GM12878 (cell line): Measurements from ENCODE around the gene TANC1. TPM values are rescaled to one million over a fixed set of nuclear protein-coding genes. Genes with fewer than 3 reads are reported as not detected.

Experiments
- ATAC-seq: fragments of 200-7000 bp; cut with Tn5 transposase; 3 replicates; pipeline ENCODE4 v1.9.1; 2020; ENCODE audit warnings: mild to moderate bottlenecking, moderate library complexity
- BruUV-seq: library from RNA; stranded (reverse); fragments of 400-500 nt; replicated peaks from 2 replicates; lab custom pipeline; 2021; lab: Mats Ljungman, UMichigan
- CTCF ChIA-PET: fragments of 300-600 bp; sonication (Branson Sonifier 250); formaldehyde crosslinking; extraction: SDS; loops from one replicate; lab custom pipeline; 2021; ENCODE audit warnings: inconsistent platforms; lab: Yijun Ruan, JAX
- POLR2A ChIA-PET: fragments of 350-600 bp; formaldehyde crosslinking; extraction: SDS; loops from one replicate; lab custom pipeline; 2021; ENCODE audit warnings: inconsistent platforms; lab: Charles Lee
- RAD21 ChIA-PET: fragments of 300-600 bp; sonication (Branson Sonifier 250); formaldehyde crosslinking; loops from one replicate; lab custom pipeline; 2023; ENCODE audit warnings: antibody characterized with exemption; ENCODE audit not compliant: unreplicated experiment; lab: Charles Lee
- SMC1A ChIA-PET: fragments of 300-600 bp; sonication (Branson Sonifier 250); formaldehyde crosslinking; loops from one replicate; lab custom pipeline; 2023; ENCODE audit not compliant: unreplicated experiment, uncharacterized antibody; lab: Charles Lee
- DNase-seq: peaks from one replicate; pipeline ENCODE4 v3.0.0-alpha.2; 2011; ENCODE audit warnings: low read depth, low spot score
- FAIRE-seq: peaks from 3 replicates; lab custom pipeline; 2011; peaks lifted over from hg19 to GRCh38; lab: Jason Lieb, UNC
- H2AFZ ChIP-seq: 2 replicates; pipeline ENCODE4 v1.6.0; 2011; ENCODE audit warnings: low read depth, low read length, control low read depth; ENCODE audit not compliant: control insufficient read depth
- H3K27ac ChIP-seq: 2 replicates; pipeline ENCODE4 v1.5.1; 2011; ENCODE audit warnings: control low read depth; ENCODE audit not compliant: control insufficient read depth, insufficient read depth
- H3K27me3 ChIP-seq, 2 experiments: replicated peaks in 1 of 2; 2 replicates each; pipeline versions ENCODE4 v1.6.0 to v1.6.1; 2011; ENCODE audit warnings: low read length in 1 of 2; ENCODE audit not compliant: control insufficient read depth in 2 of 2, insufficient read depth in 2 of 2
- H3K36me3 ChIP-seq, 2 experiments: 2 replicates each; pipeline ENCODE4 v1.5.1; 2011; ENCODE audit warnings: low read length in 1 of 2; ENCODE audit not compliant: control insufficient read depth in 2 of 2, insufficient read depth in 2 of 2
- H3K4me1 ChIP-seq: 2 replicates; pipeline ENCODE4 v1.6.1; 2011; ENCODE audit warnings: mild to moderate bottlenecking, low read length, moderate library complexity, mixed read lengths; ENCODE audit not compliant: control insufficient read depth, insufficient read depth
- H3K4me2 ChIP-seq: 2 replicates; pipeline ENCODE4 v1.6.0; 2011; ENCODE audit warnings: control low read depth; ENCODE audit not compliant: control insufficient read depth, insufficient read depth
- H3K4me3 ChIP-seq: fragments of 200-600 bp; sonication (generic); 2 replicates; pipeline ENCODE4 v1.5.1; 2016
- H3K79me2 ChIP-seq: 2 replicates; pipeline ENCODE4 v1.6.0; 2011; ENCODE audit warnings: low read length; ENCODE audit not compliant: control insufficient read depth, insufficient read depth
- H3K9ac ChIP-seq: 2 replicates; pipeline ENCODE4 v1.8.0; 2011; ENCODE audit warnings: low read length, control low read depth, mixed read lengths; ENCODE audit not compliant: control insufficient read depth, insufficient read depth
- H3K9me3 ChIP-seq: replicated peaks from 3 replicates; pipeline ENCODE4 v1.5.1; 2011; ENCODE audit warnings: mild to moderate bottlenecking, low read length; ENCODE audit not compliant: control insufficient read depth, insufficient read depth
- H4K20me1 ChIP-seq: 2 replicates; pipeline ENCODE4 v1.6.0; 2011; ENCODE audit not compliant: control insufficient read depth, insufficient read depth
- DPF2 ChIP-seq: fragments of 450-650 bp; IDR thresholded peaks from 2 replicates; pipeline ENCODE4 v1.6.1; 2017; ENCODE audit warnings: mild to moderate bottlenecking
- GATAD2B ChIP-seq: fragments of 450-650 bp; conservative IDR thresholded peaks from 2 replicates; pipeline ENCODE4 v1.6.1; 2017; ENCODE audit warnings: low read depth, mild to moderate bottlenecking, moderate library complexity
- PAX5 ChIP-seq: IDR thresholded peaks from 2 replicates; pipeline ENCODE4 v1.6.1; 2011; ENCODE audit warnings: low read depth, low read length, borderline replicate concordance
- RAD51 ChIP-seq: fragments of 450-650 bp; IDR thresholded peaks from 2 replicates; pipeline ENCODE4 v1.6.1; 2016; ENCODE audit warnings: moderate library complexity, mild to moderate bottlenecking, inconsistent platforms
- RFX5 ChIP-seq: IDR thresholded peaks from 2 replicates; pipeline ENCODE4 v1.6.1; 2011; ENCODE audit warnings: low read depth, low read length, improper control_type of control experiment
- SMAD1 ChIP-seq: fragments of 450-650 bp; IDR thresholded peaks from 2 replicates; pipeline ENCODE4 v1.6.1; 2018; ENCODE audit warnings: mild to moderate bottlenecking, low read depth; ENCODE audit not compliant: partially characterized antibody
- SP1 ChIP-seq: IDR thresholded peaks from one replicate; pipeline ENCODE4 v1.6.1; 2011; ENCODE audit warnings: low read depth, low read length
- STAT1 ChIP-seq: fragments of 450-650 bp; conservative IDR thresholded peaks from 2 replicates; pipeline ENCODE4 v1.6.1; 2014; ENCODE audit warnings: antibody characterized with exemption, mild to moderate bottlenecking
- TBL1XR1 ChIP-seq: IDR thresholded peaks from 2 replicates; pipeline ENCODE4 v1.6.1; 2012; ENCODE audit warnings: low read depth, low read length, improper control_type of control experiment
- WGBS: methylation state at CpG from one replicate; pipeline ENCODE4 v1.1.6; 2016; ENCODE audit warnings: low lambda C conversion rate; ENCODE audit not compliant: insufficient replicate concordance, insufficient coverage; ENCODE audit errors: missing lambda C conversion rate; 5-methylcytosine and 5-hydroxymethylcytosine counted together
- in situ Hi-C: fragments of 300-500 bp; cut with MboI; formaldehyde crosslinking; loops from 9 replicates; pipeline ENCODE4 v1.14.3; 2018; ENCODE audit warnings: mixed read lengths
- intact Hi-C: fragments of 100-400 bp; cut with micrococcal nuclease; formaldehyde crosslinking; loops from one replicate; pipeline ENCODE4 v1.14.2; 2022; ENCODE audit not compliant: unreplicated experiment
- polyA plus RNA-seq, 11 experiments: library from polyadenylated mRNA; depleted of rRNA in 4 of 11; unstranded in 6 of 11; stranded (reverse) in 5 of 11; fragments of >200 nt; fragmentation: Nextera tagmentation in 4 of 11; fragmentation: Illumina TruSeq in 1 of 11; extraction: Ambion mirVana in 4 of 11; extraction: Trizol in 1 of 11; gene quantifications; 1 replicate in 1 of 11; 2 replicates in 10 of 11; pipeline versions ENCODE4 v1.2.1 to v1.2.3, GENCODE V29; 2011 to 2016; ENCODE audit warnings: inconsistent platforms in 2 of 11, missing spikeins in 2 of 11, low read depth in 1 of 11
- total RNA-seq, 4 experiments: library from RNA; depleted of rRNA in 3 of 4; stranded (reverse); fragments of >200 nt in 3 of 4; fragmentation: Illumina TruSeq in 1 of 4; extraction: Trizol in 1 of 4; gene quantifications; 2 replicates each; pipeline versions ENCODE4 v1.2.1 to v1.2.3, GENCODE V29; 2013 to 2021
- TF ChIP-seq, protein P1 (sequence below): fragments of 450-650 bp; IDR thresholded peaks from 2 replicates; pipeline ENCODE4 v1.6.1; 2017; ENCODE audit warnings: low read depth, mild to moderate bottlenecking, moderate library complexity
- TF ChIP-seq, protein P2 (sequence below): IDR thresholded peaks from 2 replicates; pipeline ENCODE4 v1.6.1; 2011; ENCODE audit warnings: low read depth, low read length, improper control_type of control experiment, borderline replicate concordance
- TF ChIP-seq, protein P3 (sequence below): IDR thresholded peaks from 2 replicates; pipeline ENCODE4 v1.6.1; 2012; ENCODE audit warnings: low read depth, low read length, improper control_type of control experiment
- TF ChIP-seq, protein P4 (sequence below): fragments of 450-650 bp; IDR thresholded peaks from 2 replicates; pipeline ENCODE4 v1.6.1; 2018; ENCODE audit warnings: borderline replicate concordance, mild to moderate bottlenecking; ENCODE audit not compliant: partially characterized antibody
- TF ChIP-seq, protein P5 (sequence below): fragments of 450-650 bp; formaldehyde crosslinking; IDR thresholded peaks from 2 replicates; pipeline ENCODE4 v1.4.0; 2020; ENCODE audit warnings: mild to moderate bottlenecking, moderate library complexity

Gene TANC1
- total and polyA plus RNA-seq, 10 of the 15 experiments (the other 5 are each of a cell fraction or from before 2014, with no cell fraction given), result 0.05 to 5.0 (median 0.34) TPM

DNA sequence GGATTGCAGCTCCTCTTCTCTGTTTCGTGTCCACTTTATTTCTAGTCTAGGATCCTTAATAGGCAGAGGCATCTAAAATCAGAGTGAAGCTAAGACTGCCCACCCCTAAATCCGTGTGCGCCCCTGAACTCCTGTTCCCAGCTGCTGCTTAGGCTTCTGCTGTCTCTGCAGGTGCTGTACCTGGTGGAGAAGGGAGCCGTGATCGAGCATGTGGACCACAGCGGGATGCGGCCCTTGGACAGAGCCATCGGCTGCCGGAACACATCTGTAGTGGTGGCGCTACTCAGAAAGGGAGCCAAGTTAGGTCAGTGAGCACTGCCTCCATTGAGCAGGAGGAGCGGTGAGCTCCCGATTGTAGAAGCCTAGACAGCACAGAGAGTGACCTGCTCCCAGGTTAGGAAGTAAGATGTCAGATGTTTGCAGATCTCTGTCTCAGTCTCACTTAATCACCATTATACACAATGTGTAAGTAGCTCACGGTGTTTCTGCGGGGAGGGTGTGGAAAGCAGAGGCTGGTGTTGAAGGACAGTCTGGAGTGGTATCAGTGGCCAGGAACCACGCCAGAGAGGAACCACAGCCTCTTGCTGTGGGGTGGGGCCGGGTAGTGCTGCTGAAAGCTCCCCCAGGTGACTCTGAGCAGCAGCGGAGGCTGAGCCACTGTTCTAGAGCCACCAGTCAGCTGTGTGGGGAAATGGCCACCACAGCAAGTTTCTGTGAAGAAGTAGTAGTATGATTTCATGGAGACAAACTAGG is 255.8 kb downstream of the TANC1 start:
- Histone ChIP-seq H3K27ac (no peak overlapping the region), H4K20me1 (no peaks in the 10 kb centered on the region), H3K36me3 (no peaks in the 10 kb centered on the region), H3K9me3 (no peaks in the 10 kb centered on the region), H2AFZ (no peak overlapping the region), H3K9ac (no peak overlapping the region), H3K4me3 (no peak overlapping the region), H3K4me1 (no peaks in the 10 kb centered on the region), H3K4me2 (no peak overlapping the region), H3K79me2 (no peaks in the 10 kb centered on the region), H3K27me3 (no peaks in the 10 kb centered on the region)
- ChIA-PET POLR2A (no interaction called here), SMC1A (interaction anchor here (1.0 kb wide), 1 partner anchor 292 kb away, joined by 3 read pairs; no protein-coding TSS in a partner anchor), RAD21 (no interaction called here), CTCF (no interaction called here)
- FAIRE-seq, result no peak
- WGBS, result 92% methylated on average over 17 of the region's 17 CpGs
- intact Hi-C loops (no loop called here), in situ Hi-C loops (no loop called here)
- no TSS peak for BruUV-seq
- DNase-seq, result no peak
- ATAC-seq, result no peak
- TF ChIP-seq, protein P1, sequence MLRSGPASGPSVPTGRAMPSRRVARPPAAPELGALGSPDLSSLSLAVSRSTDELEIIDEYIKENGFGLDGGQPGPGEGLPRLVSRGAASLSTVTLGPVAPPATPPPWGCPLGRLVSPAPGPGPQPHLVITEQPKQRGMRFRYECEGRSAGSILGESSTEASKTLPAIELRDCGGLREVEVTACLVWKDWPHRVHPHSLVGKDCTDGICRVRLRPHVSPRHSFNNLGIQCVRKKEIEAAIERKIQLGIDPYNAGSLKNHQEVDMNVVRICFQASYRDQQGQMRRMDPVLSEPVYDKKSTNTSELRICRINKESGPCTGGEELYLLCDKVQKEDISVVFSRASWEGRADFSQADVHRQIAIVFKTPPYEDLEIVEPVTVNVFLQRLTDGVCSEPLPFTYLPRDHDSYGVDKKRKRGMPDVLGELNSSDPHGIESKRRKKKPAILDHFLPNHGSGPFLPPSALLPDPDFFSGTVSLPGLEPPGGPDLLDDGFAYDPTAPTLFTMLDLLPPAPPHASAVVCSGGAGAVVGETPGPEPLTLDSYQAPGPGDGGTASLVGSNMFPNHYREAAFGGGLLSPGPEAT, result no peak
- TF ChIP-seq STAT1, result no peak
- no peak for TF ChIP-seq SP1
- TF ChIP-seq TBL1XR1, result no peak
- TF ChIP-seq, protein P2, sequence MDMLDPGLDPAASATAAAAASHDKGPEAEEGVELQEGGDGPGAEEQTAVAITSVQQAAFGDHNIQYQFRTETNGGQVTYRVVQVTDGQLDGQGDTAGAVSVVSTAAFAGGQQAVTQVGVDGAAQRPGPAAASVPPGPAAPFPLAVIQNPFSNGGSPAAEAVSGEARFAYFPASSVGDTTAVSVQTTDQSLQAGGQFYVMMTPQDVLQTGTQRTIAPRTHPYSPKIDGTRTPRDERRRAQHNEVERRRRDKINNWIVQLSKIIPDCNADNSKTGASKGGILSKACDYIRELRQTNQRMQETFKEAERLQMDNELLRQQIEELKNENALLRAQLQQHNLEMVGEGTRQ, result no peak
- TF ChIP-seq, protein P3, sequence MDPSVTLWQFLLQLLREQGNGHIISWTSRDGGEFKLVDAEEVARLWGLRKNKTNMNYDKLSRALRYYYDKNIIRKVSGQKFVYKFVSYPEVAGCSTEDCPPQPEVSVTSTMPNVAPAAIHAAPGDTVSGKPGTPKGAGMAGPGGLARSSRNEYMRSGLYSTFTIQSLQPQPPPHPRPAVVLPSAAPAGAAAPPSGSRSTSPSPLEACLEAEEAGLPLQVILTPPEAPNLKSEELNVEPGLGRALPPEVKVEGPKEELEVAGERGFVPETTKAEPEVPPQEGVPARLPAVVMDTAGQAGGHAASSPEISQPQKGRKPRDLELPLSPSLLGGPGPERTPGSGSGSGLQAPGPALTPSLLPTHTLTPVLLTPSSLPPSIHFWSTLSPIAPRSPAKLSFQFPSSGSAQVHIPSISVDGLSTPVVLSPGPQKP, result no peak
- TF ChIP-seq SMAD1, result no peak
- TF ChIP-seq, protein P4, sequence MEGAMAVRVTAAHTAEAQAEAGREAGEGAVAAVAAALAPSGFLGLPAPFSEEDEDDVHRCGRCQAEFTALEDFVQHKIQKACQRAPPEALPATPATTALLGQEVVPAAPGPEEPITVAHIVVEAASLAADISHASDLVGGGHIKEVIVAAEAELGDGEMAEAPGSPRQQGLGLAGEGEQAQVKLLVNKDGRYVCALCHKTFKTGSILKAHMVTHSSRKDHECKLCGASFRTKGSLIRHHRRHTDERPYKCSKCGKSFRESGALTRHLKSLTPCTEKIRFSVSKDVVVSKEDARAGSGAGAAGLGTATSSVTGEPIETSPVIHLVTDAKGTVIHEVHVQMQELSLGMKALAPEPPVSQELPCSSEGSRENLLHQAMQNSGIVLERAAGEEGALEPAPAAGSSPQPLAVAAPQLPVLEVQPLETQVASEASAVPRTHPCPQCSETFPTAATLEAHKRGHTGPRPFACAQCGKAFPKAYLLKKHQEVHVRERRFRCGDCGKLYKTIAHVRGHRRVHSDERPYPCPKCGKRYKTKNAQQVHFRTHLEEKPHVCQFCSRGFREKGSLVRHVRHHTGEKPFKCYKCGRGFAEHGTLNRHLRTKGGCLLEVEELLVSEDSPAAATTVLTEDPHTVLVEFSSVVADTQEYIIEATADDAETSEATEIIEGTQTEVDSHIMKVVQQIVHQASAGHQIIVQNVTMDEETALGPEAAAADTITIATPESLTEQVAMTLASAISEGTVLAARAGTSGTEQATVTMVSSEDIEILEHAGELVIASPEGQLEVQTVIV, result no peak
- TF ChIP-seq, protein P5, sequence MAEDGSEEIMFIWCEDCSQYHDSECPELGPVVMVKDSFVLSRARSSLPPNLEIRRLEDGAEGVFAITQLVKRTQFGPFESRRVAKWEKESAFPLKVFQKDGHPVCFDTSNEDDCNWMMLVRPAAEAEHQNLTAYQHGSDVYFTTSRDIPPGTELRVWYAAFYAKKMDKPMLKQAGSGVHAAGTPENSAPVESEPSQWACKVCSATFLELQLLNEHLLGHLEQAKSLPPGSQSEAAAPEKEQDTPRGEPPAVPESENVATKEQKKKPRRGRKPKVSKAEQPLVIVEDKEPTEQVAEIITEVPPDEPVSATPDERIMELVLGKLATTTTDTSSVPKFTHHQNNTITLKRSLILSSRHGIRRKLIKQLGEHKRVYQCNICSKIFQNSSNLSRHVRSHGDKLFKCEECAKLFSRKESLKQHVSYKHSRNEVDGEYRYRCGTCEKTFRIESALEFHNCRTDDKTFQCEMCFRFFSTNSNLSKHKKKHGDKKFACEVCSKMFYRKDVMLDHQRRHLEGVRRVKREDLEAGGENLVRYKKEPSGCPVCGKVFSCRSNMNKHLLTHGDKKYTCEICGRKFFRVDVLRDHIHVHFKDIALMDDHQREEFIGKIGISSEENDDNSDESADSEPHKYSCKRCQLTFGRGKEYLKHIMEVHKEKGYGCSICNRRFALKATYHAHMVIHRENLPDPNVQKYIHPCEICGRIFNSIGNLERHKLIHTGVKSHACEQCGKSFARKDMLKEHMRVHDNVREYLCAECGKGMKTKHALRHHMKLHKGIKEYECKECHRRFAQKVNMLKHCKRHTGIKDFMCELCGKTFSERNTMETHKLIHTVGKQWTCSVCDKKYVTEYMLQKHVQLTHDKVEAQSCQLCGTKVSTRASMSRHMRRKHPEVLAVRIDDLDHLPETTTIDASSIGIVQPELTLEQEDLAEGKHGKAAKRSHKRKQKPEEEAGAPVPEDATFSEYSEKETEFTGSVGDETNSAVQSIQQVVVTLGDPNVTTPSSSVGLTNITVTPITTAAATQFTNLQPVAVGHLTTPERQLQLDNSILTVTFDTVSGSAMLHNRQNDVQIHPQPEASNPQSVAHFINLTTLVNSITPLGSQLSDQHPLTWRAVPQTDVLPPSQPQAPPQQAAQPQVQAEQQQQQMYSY (CRISPR knock-in tag), result no peak
- TF ChIP-seq RFX5, result no peak
- no peak for TF ChIP-seq GATAD2B
- TF ChIP-seq DPF2, result no peak
- TF ChIP-seq PAX5, result no peak
- no peak for TF ChIP-seq RAD51
